ENCODE results near the gene GTF2I. TPM values are rescaled to one million over a fixed set of nuclear protein-coding genes. Genes with fewer than 3 reads are reported as not detected.

GTF2I gene
- total RNA-seq = 101 TPM
- polyA plus RNA-seq (ENCODE audit: insufficient read depth in 1 of 8, insufficient read length in 8 of 8, low replicate concordance in 1 of 8) = 100 to 1,000 TPM; 126 to 171 (median 150) TPM
- long read RNA-seq, donor 1, full-length matches to known transcripts = 12 of 12 reads
- long read RNA-seq, donor 1, partial matches to known transcripts = 0 of 12 reads
- long read RNA-seq, donor 1, other reads (novel, unspliced or antisense) = 0 of 12 reads
- long read RNA-seq, donor 2 = 0 reads
- long read RNA-seq, donor 3, full-length matches to known transcripts = 23 of 29 reads
- long read RNA-seq, donor 3, partial matches to known transcripts = 6 of 29 reads
- long read RNA-seq, donor 3, other reads (novel, unspliced or antisense) = 0 of 29 reads
- long read RNA-seq, donor 4, full-length matches to known transcripts = 7 of 29 reads
- long read RNA-seq, donor 4, partial matches to known transcripts = 22 of 29 reads
- long read RNA-seq, donor 4, other reads (novel, unspliced or antisense) = 0 of 29 reads
- long read RNA-seq, donor 5, full-length matches to known transcripts = 20 of 62 reads
- long read RNA-seq, donor 5, partial matches to known transcripts = 42 of 62 reads
- long read RNA-seq, donor 5, other reads (novel, unspliced or antisense) = 0 of 62 reads
- long read RNA-seq, donor 6, full-length matches to known transcripts = 17 of 17 reads
- long read RNA-seq, donor 6, partial matches to known transcripts = 0 of 17 reads
- long read RNA-seq, donor 6, other reads (novel, unspliced or antisense) = 0 of 17 reads
- long read RNA-seq, donor 7, full-length matches to known transcripts = 7 of 14 reads
- long read RNA-seq, donor 7, partial matches to known transcripts = 7 of 14 reads
- long read RNA-seq, donor 7, other reads (novel, unspliced or antisense) = 0 of 14 reads
- long read RNA-seq, donor 8, full-length matches to known transcripts = 7 of 12 reads
- long read RNA-seq, donor 8, partial matches to known transcripts = 5 of 12 reads
- long read RNA-seq, donor 8, other reads (novel, unspliced or antisense) = 0 of 12 reads
- long read RNA-seq, donor 9, full-length matches to known transcripts = 10 of 25 reads
- long read RNA-seq, donor 9, partial matches to known transcripts = 15 of 25 reads
- long read RNA-seq, donor 9, other reads (novel, unspliced or antisense) = 0 of 25 reads
- long read RNA-seq, donor 10, full-length matches to known transcripts = 6 of 21 reads
- long read RNA-seq, donor 10, partial matches to known transcripts = 15 of 21 reads
- long read RNA-seq, donor 10, other reads (novel, unspliced or antisense) = 0 of 21 reads
- long read RNA-seq, donor 11, full-length matches to known transcripts = 11 of 22 reads
- long read RNA-seq, donor 11, partial matches to known transcripts = 11 of 22 reads
- long read RNA-seq, donor 11, other reads (novel, unspliced or antisense) = 0 of 22 reads

DNA sequence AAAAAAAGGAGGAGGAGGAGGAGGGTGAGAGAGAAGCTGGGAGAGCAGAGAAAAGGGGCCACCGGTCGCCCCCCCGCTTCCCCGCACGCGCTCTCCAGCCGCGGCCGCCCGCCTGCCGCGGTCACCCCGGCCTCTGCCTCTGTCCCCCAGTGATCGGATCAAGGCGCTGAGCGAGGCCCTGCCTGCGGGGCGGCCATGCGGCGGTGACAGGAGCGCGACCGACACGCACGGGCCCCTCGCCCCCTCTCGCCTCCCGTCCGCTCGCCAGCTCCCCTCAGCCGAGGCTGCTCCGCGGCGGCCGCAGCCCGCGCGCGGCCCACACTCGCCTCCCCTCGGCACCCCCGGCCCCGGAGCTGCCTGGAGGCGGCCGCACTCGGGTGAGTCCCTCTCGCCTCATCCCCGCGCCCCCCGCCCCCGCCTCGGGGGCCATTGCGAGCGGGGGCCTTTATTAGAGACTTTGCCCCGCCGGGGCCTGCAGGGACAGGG is at the start of gene GTF2I:
Gene GTF2I, plus strand, starts transcription at position 27 of the 486 bp plus-strand sequence. CDS start 31,411 bp downstream, outside the sequence.
- peak within 1 kb of the TSS; percentile 74 for H3K4me3 ChIP-seq (ENCODE audit: low read length)
- H3K36me3 ChIP-seq (ENCODE audit: control insufficient read depth, insufficient read depth, low read length) = peaks cover 16% of the 10 kb centered on the region
- under 1% methylated on average over 47 of the region's 56 CpGs for WGBS (ENCODE audit: insufficient coverage)
- peak within 1 kb of the TSS; percentile 94 for H3K27ac ChIP-seq (ENCODE audit: low read length)
- no peak for DNase-seq
- no peaks in the 10 kb centered on the region for H3K9me3 ChIP-seq (replicated peaks; ENCODE audit: control insufficient read depth, low read depth, low read length)
- peaks cover 45% of the 10 kb centered on the region for H3K4me1 ChIP-seq (ENCODE audit: control insufficient read depth, insufficient read depth, low read length)
- H3K27me3 ChIP-seq (ENCODE audit: control insufficient read depth, insufficient read depth, low read length) = no peaks in the 10 kb centered on the region

DNA sequence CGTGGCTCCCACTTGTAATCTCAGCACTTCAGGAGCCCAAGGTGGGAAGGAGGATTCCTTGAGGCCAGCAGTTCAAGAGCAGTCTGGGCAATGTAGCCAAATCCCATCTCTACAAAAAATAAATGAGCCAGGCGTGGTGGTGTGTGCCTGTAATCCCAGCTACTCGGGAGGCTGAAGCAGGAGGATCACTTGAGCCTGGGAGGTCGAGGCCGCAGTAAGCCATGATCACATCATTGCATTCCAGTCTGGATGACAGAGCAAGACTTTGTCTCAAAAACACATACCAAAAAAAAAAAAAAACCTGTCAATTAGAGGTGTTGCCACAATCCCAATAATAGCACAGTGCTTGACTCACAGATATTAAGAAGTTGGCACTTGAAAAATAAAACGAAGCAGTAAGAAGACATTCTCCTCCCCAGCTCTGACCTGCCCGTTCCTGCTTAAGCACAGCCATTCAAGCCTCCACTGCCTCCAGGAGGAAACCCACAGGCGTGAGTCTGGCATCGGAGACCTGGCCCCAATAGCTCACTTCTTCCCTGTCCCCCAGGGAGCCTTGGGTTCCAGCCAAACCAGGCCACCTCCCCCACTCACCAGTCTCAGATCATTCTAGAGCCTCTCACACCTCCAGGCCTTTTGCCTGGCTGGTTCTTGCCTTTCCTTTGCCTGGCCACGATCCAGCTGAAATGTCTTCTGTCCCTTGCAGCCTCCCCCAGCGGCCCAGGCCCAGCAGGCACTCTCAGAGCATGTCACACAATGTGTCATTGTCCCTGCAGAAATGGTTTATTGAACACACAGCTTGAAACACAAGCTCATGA is 45.3 kb upstream of the GTF2I start:
- peak; percentile 32 for DNase-seq
- no peak overlapping the region for H3K4me3 ChIP-seq (ENCODE audit: low read length)
- WGBS (ENCODE audit: insufficient coverage) = 42% methylated on average over 9 of the region's 11 CpGs
- no peaks in the 10 kb centered on the region for H3K27me3 ChIP-seq (ENCODE audit: control insufficient read depth, insufficient read depth, low read length)
- no peak overlapping the region for H3K27ac ChIP-seq (ENCODE audit: low read length)
- H3K36me3 ChIP-seq (ENCODE audit: control insufficient read depth, insufficient read depth, low read length) = no peaks in the 10 kb centered on the region
- peaks cover 16% of the 10 kb centered on the region for H3K4me1 ChIP-seq (ENCODE audit: control insufficient read depth, insufficient read depth, low read length)
- H3K9me3 ChIP-seq (replicated peaks; ENCODE audit: control insufficient read depth, low read depth, low read length) = no peaks in the 10 kb centered on the region

DNA sequence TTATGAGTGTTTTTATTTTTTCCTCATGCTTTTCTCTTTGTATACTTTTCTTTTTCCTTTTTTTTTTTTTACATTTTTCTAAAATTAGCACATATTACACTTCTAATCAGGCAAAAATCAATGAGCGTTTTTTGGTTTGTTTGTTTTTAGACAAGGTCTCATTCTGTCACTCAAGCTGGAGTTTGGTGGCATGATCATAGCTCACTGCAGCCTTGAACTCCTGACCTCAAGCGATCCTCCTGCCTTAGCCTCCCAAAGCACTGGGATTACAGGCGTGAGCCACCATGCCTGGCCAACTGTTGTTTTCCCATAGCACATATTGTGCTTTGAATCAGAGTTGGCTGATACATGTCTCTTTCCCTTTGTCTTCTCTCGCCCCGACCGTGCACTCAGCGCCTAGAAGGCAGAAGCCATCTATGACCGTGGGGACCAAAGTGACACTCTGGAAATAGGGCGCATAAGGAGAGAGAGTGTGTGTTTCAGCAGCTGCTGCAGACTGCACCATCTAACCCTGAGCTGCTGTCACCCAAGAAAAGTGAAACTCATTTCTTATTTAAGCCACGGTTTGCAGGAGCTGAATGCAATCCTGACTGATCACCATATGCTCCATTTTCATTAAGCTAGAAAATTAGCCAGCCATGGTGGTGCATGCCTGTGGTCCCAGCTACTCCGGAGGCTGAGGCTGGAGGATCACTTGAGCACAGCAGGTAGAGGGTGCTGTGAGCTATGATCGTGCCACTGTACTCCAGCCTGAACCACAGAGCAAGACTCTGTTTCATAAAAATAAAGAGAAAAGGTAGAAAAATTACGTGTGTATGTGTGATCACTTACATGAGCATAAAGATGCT is 41.4 kb upstream of the GTF2I start:
- Histone ChIP-seq H3K9me3 (replicated peaks; ENCODE audit: control insufficient read depth, low read depth, low read length) (no peaks in the 10 kb centered on the region), H3K4me1 (ENCODE audit: control insufficient read depth, insufficient read depth, low read length) (peaks cover 30% of the 10 kb centered on the region), H3K27ac (ENCODE audit: low read length) (no peak overlapping the region), H3K27me3 (ENCODE audit: control insufficient read depth, insufficient read depth, low read length) (no peaks in the 10 kb centered on the region), H3K4me3 (ENCODE audit: low read length) (no peak overlapping the region), H3K36me3 (ENCODE audit: control insufficient read depth, insufficient read depth, low read length) (no peaks in the 10 kb centered on the region)
- WGBS (ENCODE audit: insufficient coverage) = 88% methylated on average over 5 of the region's 13 CpGs
- DNase-seq = no peak

DNA sequence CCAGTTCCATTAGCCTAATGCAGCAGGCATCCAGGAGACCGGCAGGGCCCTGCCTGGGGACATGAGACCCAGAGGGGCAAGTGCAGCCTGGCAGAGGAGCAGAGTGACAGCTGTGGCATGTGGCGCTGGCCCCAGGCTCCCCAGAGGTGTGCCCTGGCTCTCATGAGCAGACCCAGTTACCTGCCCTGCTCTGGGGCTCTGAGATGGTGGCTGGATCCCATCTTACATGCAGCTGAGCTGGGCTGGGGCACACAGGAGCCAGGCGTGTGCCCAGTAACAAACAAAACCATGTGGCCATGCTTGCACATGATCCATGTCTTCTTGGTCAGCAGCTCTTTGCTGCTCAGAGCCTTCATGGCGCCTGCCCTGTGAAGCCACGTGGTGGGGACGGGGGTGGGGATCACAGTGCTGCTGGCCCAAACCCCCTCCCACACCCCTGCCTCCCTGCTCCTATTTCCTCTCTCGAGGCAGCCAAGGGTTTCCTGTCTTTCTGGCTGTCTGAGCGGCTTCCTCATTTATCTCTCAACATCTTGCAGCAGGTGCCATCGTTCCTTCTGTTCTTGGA is 40.3 kb upstream of the GTF2I start:
- peaks cover 29% of the 10 kb centered on the region for H3K4me1 ChIP-seq (ENCODE audit: control insufficient read depth, insufficient read depth, low read length)
- peak overlapping the region; percentile 54 for H3K27ac ChIP-seq (ENCODE audit: low read length)
- DNase-seq = peak; percentile 74
- H3K27me3 ChIP-seq (ENCODE audit: control insufficient read depth, insufficient read depth, low read length) = no peaks in the 10 kb centered on the region
- no peaks in the 10 kb centered on the region for H3K9me3 ChIP-seq (replicated peaks; ENCODE audit: control insufficient read depth, low read depth, low read length)
- H3K4me3 ChIP-seq (ENCODE audit: low read length) = no peak overlapping the region
- no peaks in the 10 kb centered on the region for H3K36me3 ChIP-seq (ENCODE audit: control insufficient read depth, insufficient read depth, low read length)
- 43% methylated on average over 5 of the region's 9 CpGs for WGBS (ENCODE audit: insufficient coverage)

DNA sequence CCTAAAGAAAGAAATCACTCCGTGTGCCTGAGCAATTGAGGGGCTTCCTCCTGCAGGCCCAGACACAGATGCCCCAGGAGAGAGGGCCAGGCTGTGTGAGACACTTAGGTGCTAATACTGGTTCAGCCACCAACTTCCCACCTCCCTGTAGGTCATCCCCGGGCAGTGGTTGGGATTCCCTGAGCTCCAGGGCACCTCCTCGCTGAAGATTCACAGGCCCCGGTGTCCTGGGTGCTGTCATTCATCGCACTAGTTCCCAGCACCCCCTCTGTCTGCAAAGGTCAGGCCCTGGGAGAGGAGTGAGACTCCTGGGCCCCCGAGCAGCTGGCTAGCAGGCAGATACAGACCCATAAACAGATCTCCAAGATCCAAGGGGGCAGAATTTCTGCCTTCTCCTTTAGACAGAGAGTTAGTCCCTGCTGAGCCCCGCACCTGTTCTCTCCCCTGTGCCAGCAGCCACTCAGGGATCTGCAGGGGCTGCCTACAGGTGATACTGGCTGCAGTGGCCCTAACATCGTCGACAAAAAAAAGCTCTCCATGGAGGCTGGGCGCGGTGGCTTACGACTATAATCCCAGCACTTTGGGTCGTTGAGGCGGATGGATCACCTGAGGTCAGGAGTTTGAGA is 38.2 kb upstream of the GTF2I start:
- WGBS (ENCODE audit: insufficient coverage) = 67% methylated on average over 6 of the region's 14 CpGs
- no peaks in the 10 kb centered on the region for H3K27me3 ChIP-seq (ENCODE audit: control insufficient read depth, insufficient read depth, low read length)
- DNase-seq = peak; percentile 42
- H3K9me3 ChIP-seq (replicated peaks; ENCODE audit: control insufficient read depth, low read depth, low read length) = no peaks in the 10 kb centered on the region
- H3K4me1 ChIP-seq (ENCODE audit: control insufficient read depth, insufficient read depth, low read length) = peaks cover 25% of the 10 kb centered on the region
- H3K36me3 ChIP-seq (ENCODE audit: control insufficient read depth, insufficient read depth, low read length) = no peaks in the 10 kb centered on the region
- peak overlapping the region; percentile 13 for H3K27ac ChIP-seq (ENCODE audit: low read length)
- H3K4me3 ChIP-seq (ENCODE audit: low read length) = no peak overlapping the region

DNA sequence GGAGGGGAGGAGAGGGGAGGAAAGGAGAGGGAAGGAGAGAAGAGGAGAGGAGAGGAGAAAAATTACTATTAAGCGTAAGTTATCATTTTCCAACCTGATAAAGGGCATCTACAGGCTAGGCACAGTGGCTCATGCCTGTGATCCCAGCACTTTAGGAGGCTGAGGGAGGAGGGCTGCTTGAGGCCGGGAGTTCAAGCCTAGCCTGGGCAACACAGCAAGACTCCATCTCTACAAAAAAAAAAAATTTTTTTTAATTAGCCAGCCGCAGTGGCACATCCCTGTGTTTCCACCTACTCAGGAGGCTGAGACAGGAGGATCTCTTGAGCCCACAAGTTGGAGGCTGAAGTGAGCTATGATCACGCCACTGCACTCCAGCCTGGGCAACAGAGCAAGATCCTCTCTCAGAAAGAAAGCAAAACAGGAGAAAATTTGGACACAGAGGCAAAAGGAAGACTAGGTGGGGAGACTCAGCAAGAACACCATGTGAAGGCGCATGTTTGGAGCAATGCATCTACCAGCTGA is 35.2 kb upstream of the GTF2I start:
- Histone ChIP-seq H3K27ac (ENCODE audit: low read length) (no peak overlapping the region), H3K4me1 (ENCODE audit: control insufficient read depth, insufficient read depth, low read length) (peaks cover 14% of the 10 kb centered on the region), H3K36me3 (ENCODE audit: control insufficient read depth, insufficient read depth, low read length) (no peaks in the 10 kb centered on the region), H3K27me3 (ENCODE audit: control insufficient read depth, insufficient read depth, low read length) (no peaks in the 10 kb centered on the region), H3K9me3 (replicated peaks; ENCODE audit: control insufficient read depth, low read depth, low read length) (no peaks in the 10 kb centered on the region), H3K4me3 (ENCODE audit: low read length) (no peak overlapping the region)
- DNase-seq = no peak
- WGBS (ENCODE audit: insufficient coverage) = 96% methylated on average over 4 of the region's 5 CpGs

DNA sequence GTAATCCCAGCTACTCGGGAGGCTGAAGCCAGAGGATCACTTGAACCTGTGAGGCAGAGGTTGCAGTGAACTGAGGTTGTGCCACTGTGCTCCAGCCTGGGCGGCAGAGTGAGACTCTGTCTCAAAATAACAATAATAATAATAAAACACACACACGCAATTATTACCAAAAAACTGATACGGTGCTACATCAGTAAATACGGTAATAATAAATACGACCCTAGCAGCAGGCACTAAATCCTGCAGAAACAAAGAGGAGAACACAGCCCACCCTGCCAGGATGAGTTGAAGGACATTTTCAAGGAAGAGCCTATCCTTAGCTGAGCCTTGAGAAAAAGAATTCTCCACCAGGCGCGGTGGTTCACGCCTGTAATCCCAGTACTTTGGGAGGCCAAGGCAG is 34.4 kb upstream of the GTF2I start:
- no peaks in the 10 kb centered on the region for H3K36me3 ChIP-seq (ENCODE audit: control insufficient read depth, insufficient read depth, low read length)
- WGBS (ENCODE audit: insufficient coverage) = 72% methylated on average over 8 of the region's 9 CpGs
- H3K27ac ChIP-seq (ENCODE audit: low read length) = no peak overlapping the region
- DNase-seq = no peak
- H3K4me3 ChIP-seq (ENCODE audit: low read length) = no peak overlapping the region
- H3K9me3 ChIP-seq (replicated peaks; ENCODE audit: control insufficient read depth, low read depth, low read length) = no peaks in the 10 kb centered on the region
- H3K27me3 ChIP-seq (ENCODE audit: control insufficient read depth, insufficient read depth, low read length) = no peaks in the 10 kb centered on the region
- H3K4me1 ChIP-seq (ENCODE audit: control insufficient read depth, insufficient read depth, low read length) = peaks cover 15% of the 10 kb centered on the region

DNA sequence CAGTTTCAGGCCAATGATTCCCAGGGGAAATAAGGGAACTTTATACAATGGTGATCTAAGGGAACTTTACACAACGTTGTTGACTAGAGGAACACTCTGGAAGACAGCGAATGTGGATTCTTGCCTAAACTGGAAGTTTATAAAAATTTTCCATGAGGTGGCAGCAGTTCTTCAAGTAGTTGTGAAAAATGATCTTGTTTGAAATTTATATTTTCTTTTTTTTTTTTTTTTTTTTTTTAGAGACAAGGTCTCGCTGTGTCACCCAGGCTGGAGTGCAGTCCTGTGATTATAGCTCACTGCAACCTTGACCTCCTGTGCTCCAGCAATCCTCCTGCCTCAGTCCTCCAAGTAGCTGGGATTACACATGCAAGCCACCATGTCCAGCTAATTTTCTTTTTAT is 32.1 kb upstream of the GTF2I start:
- no peaks in the 10 kb centered on the region for H3K27me3 ChIP-seq (ENCODE audit: control insufficient read depth, insufficient read depth, low read length)
- no peak overlapping the region for H3K27ac ChIP-seq (ENCODE audit: low read length)
- no peaks in the 10 kb centered on the region for H3K9me3 ChIP-seq (replicated peaks; ENCODE audit: control insufficient read depth, low read depth, low read length)
- 26% methylated on average over 3 of the region's 3 CpGs for WGBS (ENCODE audit: insufficient coverage)
- H3K36me3 ChIP-seq (ENCODE audit: control insufficient read depth, insufficient read depth, low read length) = no peaks in the 10 kb centered on the region
- H3K4me3 ChIP-seq (ENCODE audit: low read length) = no peak overlapping the region
- peak; percentile 91 for DNase-seq
- H3K4me1 ChIP-seq (ENCODE audit: control insufficient read depth, insufficient read depth, low read length) = peaks cover 11% of the 10 kb centered on the region
